DND-41 (cell line): ENCODE measurements around the gene OTUD3.

ENCODE experiments used
- ATAC-seq: fragments of 200-7000 bp; cut with Tn5 transposase; 3 replicates; pipeline ENCODE4 v1.9.1; 2021; ENCODE audit warnings: low read depth; ENCODE audit not compliant: insufficient read depth
- DNase-seq: peaks from one replicate; pipeline ENCODE4 v3.0.0-alpha.2; 2020
- H2AFZ ChIP-seq: 2 replicates; pipeline ENCODE4 v1.6.0; 2012; ENCODE audit warnings: low read depth, low read length
- H3K27ac ChIP-seq: 2 replicates; pipeline ENCODE4 v1.5.1; 2012; ENCODE audit warnings: low read length, inconsistent platforms
- H3K27me3 ChIP-seq: fragments of 200-600 bp; sonication (generic); 2 replicates; pipeline ENCODE4 v1.6.0; 2012; ENCODE audit warnings: low read length, mild to moderate bottlenecking, inconsistent platforms; ENCODE audit not compliant: insufficient read depth, poor library complexity
- H3K36me3 ChIP-seq: 2 replicates; pipeline ENCODE4 v1.5.1; 2012; ENCODE audit warnings: low read length, inconsistent platforms; ENCODE audit not compliant: insufficient read depth
- H3K4me1 ChIP-seq: 2 replicates; pipeline ENCODE4 v1.5.1; 2012; ENCODE audit warnings: mild to moderate bottlenecking, low read length; ENCODE audit not compliant: insufficient read depth
- H3K4me2 ChIP-seq: 2 replicates; pipeline ENCODE4 v1.6.0; 2012; ENCODE audit warnings: mild to moderate bottlenecking, moderate library complexity, low read length, inconsistent platforms; ENCODE audit not compliant: insufficient read depth
- H3K4me3 ChIP-seq, 2 experiments: fragments of 200-600 bp in 1 of 2; shearing (Covaris generic) in 1 of 2; 2 replicates each; pipeline ENCODE4 v1.5.1; 2012 to 2016; ENCODE audit warnings: inconsistent platforms in 2 of 2, low read length in 2 of 2, mild to moderate bottlenecking in 2 of 2, low read depth in 1 of 2, moderate library complexity in 1 of 2
- H3K79me2 ChIP-seq: 2 replicates; pipeline ENCODE4 v1.6.0; 2012; ENCODE audit warnings: low read length, inconsistent platforms; ENCODE audit not compliant: insufficient read depth
- H3K9ac ChIP-seq: 2 replicates; pipeline ENCODE4 v1.6.0; 2012; ENCODE audit warnings: low read depth, mild to moderate bottlenecking, inconsistent platforms, low read length, moderate library complexity
- H3K9me3 ChIP-seq: 2 replicates; pipeline ENCODE4 v1.5.1; 2012; ENCODE audit warnings: low read length, moderate library complexity, mild to moderate bottlenecking, inconsistent platforms; ENCODE audit not compliant: insufficient read depth, severe bottlenecking
- H4K20me1 ChIP-seq: 2 replicates; pipeline ENCODE4 v1.6.0; 2012; ENCODE audit warnings: low read length; ENCODE audit not compliant: insufficient read depth
- CTCF ChIP-seq: IDR thresholded peaks from 2 replicates; pipeline ENCODE4 v1.5.1; 2012; ENCODE audit warnings: borderline replicate concordance, low read length, moderate library complexity, mild to moderate bottlenecking; ENCODE audit not compliant: poor library complexity, severe bottlenecking; ENCODE audit errors: extremely low read depth
- EZH2 ChIP-seq: IDR thresholded peaks from 3 replicates; pipeline ENCODE4 v1.6.1; 2012; ENCODE audit warnings: borderline replicate concordance, low read depth, mild to moderate bottlenecking, moderate library complexity, low read length, inconsistent platforms; ENCODE audit not compliant: severe bottlenecking

The OTUD3 gene

GRCh38 chr1:19945914-19946313, 63.7 kb downstream of the OTUD3 start:
- H3K4me2 ChIP-seq, result no peak overlapping the region
- no peaks in the 10 kb centered on the region for H4K20me1 ChIP-seq
- no peaks in the 10 kb centered on the region for H3K9me3 ChIP-seq
- ATAC-seq, result no peak
- no peaks in the 10 kb centered on the region for H3K36me3 ChIP-seq
- H3K9ac ChIP-seq, result no peak overlapping the region
- no peak overlapping the region for H2AFZ ChIP-seq
- no peak for DNase-seq
- no peak overlapping the region for H3K27ac ChIP-seq
- H3K4me1 ChIP-seq, result no peaks in the 10 kb centered on the region
- TF ChIP-seq EZH2 (no peak), CTCF (no peak)
- H3K4me3 ChIP-seq, result no peak overlapping the region
- H3K79me2 ChIP-seq, result no peaks in the 10 kb centered on the region
- H3K27me3 ChIP-seq, result peaks cover 3% of the 10 kb centered on the region

DNA sequence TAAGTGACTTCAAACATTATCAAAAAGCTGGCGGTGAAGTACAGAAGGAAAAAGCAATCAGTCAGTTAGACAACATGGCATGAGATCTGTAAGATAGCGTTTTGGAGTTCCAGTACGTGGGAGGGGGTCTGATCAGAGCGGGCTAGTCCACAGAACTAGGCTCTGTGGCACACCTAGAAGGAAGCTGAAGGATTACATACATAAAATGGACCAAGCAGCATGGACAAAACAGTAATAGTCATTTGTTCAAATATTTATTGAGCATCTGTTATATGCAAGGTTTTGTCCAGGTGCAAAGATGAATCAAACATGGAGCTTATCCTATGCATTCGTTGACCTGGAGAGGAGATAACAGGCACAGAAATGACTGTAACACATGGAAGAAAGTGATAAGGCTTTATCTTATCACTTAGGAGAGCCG, 64.1 kb downstream of the OTUD3 start:
- Histone ChIP-seq H3K4me3 (no peak overlapping the region), H3K4me2 (no peak overlapping the region), H3K79me2 (no peaks in the 10 kb centered on the region), H3K9me3 (no peaks in the 10 kb centered on the region), H3K9ac (no peak overlapping the region), H3K4me1 (no peaks in the 10 kb centered on the region), H2AFZ (no peak overlapping the region), H3K36me3 (no peaks in the 10 kb centered on the region), H4K20me1 (no peaks in the 10 kb centered on the region), H3K27me3 (peaks cover 3% of the 10 kb centered on the region), H3K27ac (no peak overlapping the region)
- TF ChIP-seq EZH2 (no peak), CTCF (no peak)
- DNase-seq, result no peak
- ATAC-seq, result no peak

GRCh38 chr1:19946971-19947370, 64.8 kb downstream of the OTUD3 start:
- TF ChIP-seq EZH2 (no peak), CTCF (no peak)
- no peaks in the 10 kb centered on the region for H3K4me1 ChIP-seq
- H3K27me3 ChIP-seq, result peaks cover 3% of the 10 kb centered on the region
- H3K27ac ChIP-seq, result no peak overlapping the region
- H3K9me3 ChIP-seq, result no peaks in the 10 kb centered on the region
- H4K20me1 ChIP-seq, result no peaks in the 10 kb centered on the region
- no peak overlapping the region for H2AFZ ChIP-seq
- H3K4me3 ChIP-seq, result no peak overlapping the region
- DNase-seq (no peak), ATAC-seq (no peak)
- no peaks in the 10 kb centered on the region for H3K79me2 ChIP-seq
- H3K36me3 ChIP-seq, result no peaks in the 10 kb centered on the region
- H3K9ac ChIP-seq, result no peak overlapping the region
- no peak overlapping the region for H3K4me2 ChIP-seq

DNA sequence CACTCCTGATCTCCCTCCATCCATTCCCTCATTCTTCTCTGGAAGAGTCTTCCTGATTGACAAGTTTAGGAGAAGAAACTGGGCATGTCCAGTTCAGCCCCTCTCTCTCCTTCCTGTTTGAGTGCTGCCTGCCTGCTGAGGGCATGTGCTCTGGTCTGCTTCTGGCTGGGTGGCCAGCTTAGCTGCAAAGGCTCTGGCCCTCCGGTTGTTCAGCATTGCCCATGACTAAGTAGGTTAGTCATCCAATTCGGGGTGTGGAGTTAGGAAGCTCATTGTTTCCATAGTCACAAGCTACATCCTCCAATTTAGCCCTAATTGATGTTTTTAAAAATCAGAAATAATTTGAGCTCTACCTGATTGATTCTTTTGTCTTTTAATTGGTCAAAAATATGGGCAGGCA, 66.8 kb downstream of the OTUD3 start:
- H3K9me3 ChIP-seq, result no peaks in the 10 kb centered on the region
- no peaks in the 10 kb centered on the region for H4K20me1 ChIP-seq
- H3K9ac ChIP-seq, result no peak overlapping the region
- no peaks in the 10 kb centered on the region for H3K79me2 ChIP-seq
- H3K4me2 ChIP-seq, result no peak overlapping the region
- DNase-seq (no peak), ATAC-seq (no peak)
- no peaks in the 10 kb centered on the region for H3K4me1 ChIP-seq
- H3K27me3 ChIP-seq, result peaks cover 3% of the 10 kb centered on the region
- H2AFZ ChIP-seq, result no peak overlapping the region
- no peak overlapping the region for H3K4me3 ChIP-seq
- H3K27ac ChIP-seq, result no peak overlapping the region
- TF ChIP-seq EZH2 (no peak), CTCF (no peak)
- no peaks in the 10 kb centered on the region for H3K36me3 ChIP-seq
